Esophagus muscularis mucosa (tissue), 4 donors: Measurements from ENCODE around the gene KRT37. TPM values are rescaled to one million over a fixed set of nuclear protein-coding genes. Genes with fewer than 3 reads are reported as not detected.

Experiments used
- DNase-seq: peaks from one replicate; pipeline ENCODE4 v3.0.0-alpha.2; 2017; ENCODE audit errors: extremely low spot score
- H3K27ac ChIP-seq, 4 donors: fragments of 200-600 bp; sonication (generic); replicated peaks in 1 of 4; 1 replicate in 3 of 4; 2 replicates in 1 of 4; pipeline ENCODE4 v1.5.1; 2016 to 2019; ENCODE audit warnings: mild to moderate bottlenecking in 1 of 4
- H3K27me3 ChIP-seq, 4 donors: fragments of 200-600 bp; sonication (generic); one replicate each; pipeline versions ENCODE4 v1.5.1 to v1.6.0; 2016 to 2019
- H3K36me3 ChIP-seq, 4 donors: fragments of 200-600 bp; sonication (generic); one replicate each; pipeline ENCODE4 v1.5.1; 2016 to 2019
- H3K4me1 ChIP-seq, 4 donors: fragments of 200-600 bp; sonication (generic); one replicate each; pipeline ENCODE4 v1.5.1; 2016 to 2019
- H3K4me3 ChIP-seq, 4 donors: fragments of 200-600 bp; sonication (generic); 1 replicate in 2 of 4; 2 replicates in 2 of 4; pipeline ENCODE4 v1.5.1; 2016 to 2019; ENCODE audit warnings: mild to moderate bottlenecking in 4 of 4, moderate library complexity in 1 of 4
- H3K9me3 ChIP-seq, 4 donors: fragments of 200-600 bp; sonication (generic); 1 replicate in 3 of 4; 2 replicates in 1 of 4; pipeline ENCODE4 v1.5.1; 2016 to 2019
- EP300 ChIP-seq: sonication (generic); formaldehyde crosslinking; IDR thresholded peaks from one replicate; pipeline ENCODE4 v1.6.1; 2017; ENCODE audit warnings: antibody characterized with exemption
- POLR2A ChIP-seq: fragments of 450-650 bp; IDR thresholded peaks from one replicate; pipeline ENCODE4 v1.6.1; 2017; ENCODE audit warnings: antibody characterized with exemption, moderate library complexity, mild to moderate bottlenecking, low read depth
- POLR2AphosphoS5 ChIP-seq, 2 donors: sonication (generic); formaldehyde crosslinking; IDR thresholded peaks; one replicate each; pipeline ENCODE4 v1.6.1; 2017; ENCODE audit warnings: antibody characterized with exemption in 2 of 2
- WGBS: methylation state at CpG from one replicate; pipeline ENCODE4 v1.1.5; 2018; 5-methylcytosine and 5-hydroxymethylcytosine counted together
- intact Hi-C: fragments of 100-400 bp; cut with DNase I; formaldehyde crosslinking; loops from one replicate; pipeline ENCODE4 v1.15.1; 2023
- total RNA-seq, 4 donors: library from RNA; depleted of rRNA; stranded (reverse); fragments of >200 nt; gene quantifications; one replicate each; pipeline versions ENCODE4 v1.1.0 to v1.2.1, GENCODE V29; 2016
- TF ChIP-seq, protein P1 (sequence below), 3 experiments: fragments of 200-600 bp in 2 of 3; fragments of 450-650 bp in 1 of 3; sonication (generic) in 2 of 3; IDR thresholded peaks; one replicate each; pipeline ENCODE4 v1.5.1; 2017 to 2019; ENCODE audit warnings: antibody characterized with exemption in 3 of 3, mild to moderate bottlenecking in 2 of 3, moderate library complexity in 1 of 3

KRT37 gene
- total RNA-seq, 4 donors from 2014 or later, result not detected

DNA sequence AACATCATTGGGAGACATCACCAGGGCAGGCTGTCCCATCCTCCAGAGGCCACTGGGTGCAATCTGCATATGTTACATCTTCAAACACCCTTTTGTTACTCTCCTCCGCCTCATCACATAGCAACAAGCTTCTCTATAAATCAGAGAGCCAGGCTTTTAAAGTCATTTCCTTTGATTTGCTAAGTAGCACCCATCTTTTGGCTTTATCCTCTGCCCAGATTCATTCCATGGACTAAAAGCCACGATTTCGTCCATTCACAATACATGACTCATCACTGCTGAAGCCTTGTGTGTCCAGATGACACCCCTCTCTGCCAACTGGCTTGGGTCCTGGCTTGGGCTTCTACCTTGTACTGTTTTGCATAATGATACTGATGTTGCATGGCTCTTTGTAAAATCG, 18.4 kb upstream of the KRT37 start:
- intact Hi-C loops, result no loop called here
- WGBS, result 75% methylated on average over 4 of the region's 4 CpGs
- TF ChIP-seq POLR2AphosphoS5 (IDR thresholded peaks at IDR 0.05) (no peak), EP300 (no peak), POLR2A (no peak)
- TF ChIP-seq, protein P1, sequence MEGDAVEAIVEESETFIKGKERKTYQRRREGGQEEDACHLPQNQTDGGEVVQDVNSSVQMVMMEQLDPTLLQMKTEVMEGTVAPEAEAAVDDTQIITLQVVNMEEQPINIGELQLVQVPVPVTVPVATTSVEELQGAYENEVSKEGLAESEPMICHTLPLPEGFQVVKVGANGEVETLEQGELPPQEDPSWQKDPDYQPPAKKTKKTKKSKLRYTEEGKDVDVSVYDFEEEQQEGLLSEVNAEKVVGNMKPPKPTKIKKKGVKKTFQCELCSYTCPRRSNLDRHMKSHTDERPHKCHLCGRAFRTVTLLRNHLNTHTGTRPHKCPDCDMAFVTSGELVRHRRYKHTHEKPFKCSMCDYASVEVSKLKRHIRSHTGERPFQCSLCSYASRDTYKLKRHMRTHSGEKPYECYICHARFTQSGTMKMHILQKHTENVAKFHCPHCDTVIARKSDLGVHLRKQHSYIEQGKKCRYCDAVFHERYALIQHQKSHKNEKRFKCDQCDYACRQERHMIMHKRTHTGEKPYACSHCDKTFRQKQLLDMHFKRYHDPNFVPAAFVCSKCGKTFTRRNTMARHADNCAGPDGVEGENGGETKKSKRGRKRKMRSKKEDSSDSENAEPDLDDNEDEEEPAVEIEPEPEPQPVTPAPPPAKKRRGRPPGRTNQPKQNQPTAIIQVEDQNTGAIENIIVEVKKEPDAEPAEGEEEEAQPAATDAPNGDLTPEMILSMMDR (IDR thresholded peaks at IDR 0.05), result no peak
- Histone ChIP-seq H3K36me3 (no peaks in the 10 kb centered on the region), H3K27me3 (peaks cover 0 to 3% (median 0%) of the 10 kb centered on the region in 4 donors), H3K4me3 (no peak overlapping the region), H3K4me1 (no peaks in the 10 kb centered on the region), H3K27ac (no peak overlapping the region), H3K9me3 (no peaks in the 10 kb centered on the region)
- DNase-seq, result no peak

DNA sequence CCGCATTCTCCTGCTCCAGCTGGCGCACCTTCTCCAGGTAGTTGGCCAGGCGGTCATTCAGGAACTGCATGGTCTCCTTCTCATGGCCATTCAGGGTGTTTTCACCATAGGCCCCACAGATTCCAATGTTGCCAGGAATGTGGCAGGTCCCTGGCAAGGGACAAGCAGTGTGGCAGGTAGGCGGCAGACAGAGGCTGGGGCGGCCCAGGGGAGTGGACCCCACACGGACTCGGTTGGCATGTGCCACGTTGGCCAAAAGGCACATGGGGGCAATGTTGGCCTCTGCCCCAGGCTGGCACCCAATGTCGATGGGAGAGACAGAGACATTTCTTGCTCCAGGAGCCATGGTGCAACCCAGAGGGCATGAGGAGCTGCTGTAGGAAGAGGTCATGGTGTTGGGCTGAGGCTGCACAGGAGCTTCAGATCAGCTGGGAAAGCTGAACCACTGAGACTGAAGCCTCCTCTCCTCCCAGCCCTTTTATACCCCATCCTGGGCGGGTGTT, 16.2 kb upstream of the KRT37 start, which contains the start of gene KRT38:
KRT38 (minus strand) TSS at position 453 of the 503 bp plus-strand sequence; CDS start at position 391, 62 bp downstream.
- no peaks in the 10 kb centered on the region for H3K36me3 ChIP-seq
- intact Hi-C loops, result no loop called here
- H3K27me3 ChIP-seq, result peaks cover 0 to 3% (median 0%) of the 10 kb centered on the region in 4 donors
- no peak for TF ChIP-seq POLR2A
- TF ChIP-seq, protein P1 (IDR thresholded peaks at IDR 0.05), result no peak
- TF ChIP-seq EP300, result no peak
- no peak for TF ChIP-seq POLR2AphosphoS5 (IDR thresholded peaks at IDR 0.05)
- no peaks in the 10 kb centered on the region for H3K4me1 ChIP-seq
- 93% methylated on average over 8 of the region's 10 CpGs for WGBS
- no peak within 1 kb of the TSS for H3K27ac ChIP-seq
- H3K4me3 ChIP-seq, result no peak within 1 kb of the TSS
- no peak for DNase-seq
- H3K9me3 ChIP-seq, result no peaks in the 10 kb centered on the region

DNA sequence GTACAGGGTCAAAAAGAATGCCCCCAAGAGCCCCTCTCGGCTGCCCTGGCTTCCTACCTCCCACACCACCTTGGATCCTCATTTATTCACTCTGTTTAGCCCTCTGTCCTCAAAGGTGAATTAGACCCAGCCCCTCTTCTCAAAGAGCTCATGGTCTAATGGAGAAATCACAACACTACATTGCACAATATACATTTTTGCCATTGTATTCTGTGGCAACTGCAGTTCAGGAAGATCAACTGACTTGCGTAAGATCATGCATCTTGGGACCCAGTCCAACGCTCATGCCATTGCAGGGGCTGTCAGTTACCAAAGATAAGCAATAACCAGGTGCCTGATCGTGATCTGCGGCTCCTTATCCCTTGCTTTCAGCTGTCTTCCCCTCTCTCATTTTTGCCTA, 15.0 kb upstream of the KRT37 start:
- TF ChIP-seq, protein P1 (IDR thresholded peaks at IDR 0.05), result no peak
- TF ChIP-seq POLR2A, result no peak
- no peak for TF ChIP-seq EP300
- TF ChIP-seq POLR2AphosphoS5 (IDR thresholded peaks at IDR 0.05), result no peak
- Histone ChIP-seq H3K9me3 (no peaks in the 10 kb centered on the region), H3K4me3 (no peak overlapping the region), H3K27ac (no peak overlapping the region), H3K36me3 (no peaks in the 10 kb centered on the region), H3K4me1 (peaks cover 0 to 7% (median 6%) of the 10 kb centered on the region in 4 donors), H3K27me3 (peaks cover 0 to 3% (median 0%) of the 10 kb centered on the region in 4 donors)
- intact Hi-C loops, result no loop called here
- 78% methylated on average over 4 of the region's 5 CpGs for WGBS
- no peak for DNase-seq

DNA sequence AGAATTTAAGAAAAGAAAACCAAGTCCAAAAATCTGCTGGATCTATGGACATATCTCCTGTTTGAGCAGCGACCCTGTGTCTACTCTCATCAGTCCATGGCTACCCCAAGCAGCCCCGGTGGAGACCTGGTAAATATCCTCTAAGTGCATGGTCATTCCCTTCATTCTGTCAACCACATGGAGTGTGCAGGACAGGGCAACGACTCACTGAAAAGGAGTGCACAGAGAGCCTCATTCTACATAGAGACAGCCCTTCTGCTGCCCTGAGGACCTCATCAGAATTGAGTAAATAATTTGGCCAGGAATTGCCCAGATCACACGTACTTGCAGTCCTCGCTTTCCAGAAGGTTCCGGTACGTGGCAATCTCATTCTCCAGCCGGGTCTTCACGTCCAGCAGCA, 13.4 kb upstream of the KRT37 start:
- intact Hi-C loops, result no loop called here
- no peaks in the 10 kb centered on the region for H3K9me3 ChIP-seq
- peaks cover 0 to 13% (median 12%) of the 10 kb centered on the region in 4 donors for H3K4me1 ChIP-seq
- no peak overlapping the region for H3K4me3 ChIP-seq
- WGBS, result 90% methylated on average over 9 of the region's 9 CpGs
- no peak for DNase-seq
- H3K36me3 ChIP-seq, result no peaks in the 10 kb centered on the region
- H3K27ac ChIP-seq, result no peak overlapping the region
- H3K27me3 ChIP-seq, result peaks cover 0 to 3% (median 0%) of the 10 kb centered on the region in 4 donors
- TF ChIP-seq POLR2A, result no peak
- TF ChIP-seq, protein P1 (IDR thresholded peaks at IDR 0.05), result no peak
- TF ChIP-seq EP300, result no peak
- no peak for TF ChIP-seq POLR2AphosphoS5 (IDR thresholded peaks at IDR 0.05)

DNA sequence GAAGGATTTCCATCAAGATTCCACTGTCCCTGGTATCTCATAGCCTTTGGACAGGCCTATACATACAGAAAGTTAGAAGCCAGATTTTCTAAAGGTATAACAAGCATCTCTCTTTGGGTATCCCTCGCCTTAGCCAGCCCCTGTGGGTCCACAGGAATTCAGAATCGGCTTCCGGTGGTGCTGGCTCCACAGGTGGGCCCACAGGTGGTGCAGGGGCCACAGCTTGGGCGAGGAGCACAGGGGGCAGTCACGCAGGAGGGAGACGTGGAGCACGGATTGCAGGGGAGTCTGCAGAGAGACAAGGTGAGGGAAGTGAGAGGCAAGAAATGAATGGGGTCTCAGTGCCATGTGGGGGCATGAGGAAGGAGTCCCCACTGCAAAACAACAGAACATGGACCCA, 12.9 kb upstream of the KRT37 start:
- peaks cover 0 to 13% (median 12%) of the 10 kb centered on the region in 4 donors for H3K4me1 ChIP-seq
- TF ChIP-seq, protein P1 (IDR thresholded peaks at IDR 0.05), result no peak
- TF ChIP-seq POLR2A, result no peak
- TF ChIP-seq EP300, result no peak
- TF ChIP-seq POLR2AphosphoS5 (IDR thresholded peaks at IDR 0.05), result no peak
- intact Hi-C loops, result no loop called here
- WGBS, result 97% methylated on average over 7 of the region's 7 CpGs
- H3K4me3 ChIP-seq, result no peak overlapping the region
- H3K9me3 ChIP-seq, result no peaks in the 10 kb centered on the region
- H3K27me3 ChIP-seq, result peaks cover 0 to 3% (median 0%) of the 10 kb centered on the region in 4 donors
- no peak overlapping the region for H3K27ac ChIP-seq
- DNase-seq, result no peak
- H3K36me3 ChIP-seq, result no peaks in the 10 kb centered on the region
